ENCODE data around the gene GNB4.

GNB4 gene

DNA sequence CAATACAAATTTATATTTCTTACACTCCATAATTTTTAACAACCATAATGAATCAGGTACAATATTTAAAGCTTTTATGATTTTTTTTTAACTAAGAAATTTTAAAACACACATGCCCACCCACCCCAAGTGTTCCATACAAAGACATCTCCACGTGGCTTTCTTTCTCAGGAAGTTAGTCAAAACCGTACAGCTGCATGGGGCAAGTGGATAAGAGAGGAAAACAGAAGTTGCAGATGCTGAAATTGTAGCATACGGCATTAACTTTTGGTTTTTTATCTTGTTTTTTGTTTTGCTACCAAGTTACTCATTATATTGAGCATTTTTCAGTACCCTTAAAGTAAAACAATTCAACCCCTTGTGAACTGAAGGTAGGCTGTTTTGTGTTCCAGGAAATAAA is 14.8 kb downstream of the GNB4 start:
- no peak for DNase-seq (ENCODE audit: low read depth)

DNA sequence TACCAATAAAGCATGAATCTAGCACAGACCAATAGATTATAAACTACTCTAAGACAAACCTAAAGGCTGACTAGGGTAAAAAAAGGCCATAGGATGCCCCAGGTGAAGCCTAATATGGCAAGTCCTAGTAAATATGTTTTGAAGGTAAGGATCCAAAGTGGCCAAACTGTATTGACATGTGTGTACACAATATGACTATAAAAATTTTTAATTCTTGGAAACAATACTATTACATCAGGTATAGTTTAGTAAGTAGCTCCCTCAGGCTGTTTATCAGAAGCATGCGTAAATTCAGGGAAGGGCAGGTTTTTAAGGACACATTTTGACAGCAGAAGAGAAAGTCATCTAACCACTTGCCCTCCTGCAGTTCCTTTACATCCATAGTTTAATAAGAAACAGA is 18.8 kb downstream of the GNB4 start:
- no peak for DNase-seq (ENCODE audit: low read depth)

DNA sequence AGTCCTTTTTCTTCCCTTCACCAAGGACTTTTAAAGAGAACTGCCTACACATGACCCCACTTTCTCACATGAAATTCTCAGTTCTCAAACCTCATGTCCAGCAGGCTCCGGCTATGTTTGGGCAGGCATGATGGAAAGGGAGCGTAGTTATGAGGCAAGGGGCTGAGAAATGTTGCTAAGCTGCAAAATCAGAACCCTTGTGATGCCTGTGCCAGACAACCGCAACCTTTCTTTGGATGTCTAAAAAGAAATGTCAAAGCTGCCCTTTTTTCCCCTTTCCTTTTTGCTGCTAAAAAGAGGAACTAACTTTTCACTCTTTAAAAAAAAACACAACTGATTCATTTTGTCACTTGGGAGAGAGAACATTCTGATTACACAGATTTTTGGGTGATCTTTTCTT is 19.2 kb downstream of the GNB4 start:
- no peak for DNase-seq (ENCODE audit: low read depth)

DNA sequence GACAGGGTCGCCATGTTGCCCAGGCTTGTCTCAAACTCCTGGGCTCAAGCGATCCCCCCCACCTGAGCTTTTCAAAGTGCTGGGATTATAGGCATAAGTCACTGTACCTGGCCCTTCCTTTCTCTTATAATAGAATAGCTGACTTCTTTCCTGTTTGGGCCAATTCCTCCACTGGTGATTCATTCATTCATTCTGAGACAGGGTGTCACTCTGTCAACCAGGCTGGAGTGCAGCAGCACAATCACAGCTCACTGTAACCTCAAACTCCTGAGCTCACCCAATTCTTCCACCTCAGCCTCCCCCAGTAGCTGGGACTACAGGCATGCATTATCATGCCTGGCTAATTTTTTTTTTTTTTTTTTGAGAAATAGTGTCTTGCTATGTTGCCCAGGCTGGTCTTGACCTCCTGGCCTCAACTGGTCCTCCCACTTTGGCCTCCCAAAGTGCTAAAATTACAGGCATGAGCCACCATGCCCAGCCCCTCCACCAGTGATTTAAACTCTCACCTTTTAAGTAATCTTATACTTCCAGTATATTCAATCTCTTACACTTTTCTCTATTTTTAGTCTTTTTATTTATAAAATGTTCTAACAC is 20.9 kb downstream of the GNB4 start:
- DNase-seq (ENCODE audit: low read depth) = no peak

DNA sequence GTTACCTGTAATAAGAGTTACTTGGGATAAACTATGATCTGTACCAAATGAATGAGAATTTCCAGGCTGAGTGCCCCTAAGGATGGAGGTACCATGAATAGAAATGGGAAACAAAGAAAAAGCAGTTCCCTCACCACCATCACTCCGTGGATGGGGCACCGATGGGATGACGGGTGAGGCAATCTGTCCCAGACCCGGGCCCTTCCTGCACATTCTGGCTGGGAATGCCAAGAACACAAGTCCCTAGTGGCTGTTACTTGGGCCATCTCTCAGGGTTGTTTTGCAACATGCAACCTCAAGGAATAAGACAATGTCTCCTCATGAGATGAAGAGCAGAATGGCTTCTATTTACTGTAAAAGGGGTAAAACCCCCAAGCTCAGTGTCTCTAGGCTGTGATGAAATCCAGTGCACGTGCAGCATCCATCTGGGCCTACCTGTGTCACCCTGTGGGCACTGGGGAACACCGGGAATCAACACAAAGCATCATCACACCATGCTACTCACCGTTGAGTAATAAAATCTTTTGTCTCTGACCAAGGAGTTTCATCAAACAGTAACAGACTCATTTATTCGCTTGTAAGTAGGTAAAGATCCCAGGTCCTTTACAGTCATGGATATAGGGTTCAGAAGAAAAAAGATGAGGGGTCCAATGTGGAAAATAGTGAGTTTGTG is 22.3 kb downstream of the GNB4 start:
- no peak for DNase-seq (ENCODE audit: low read depth)

DNA sequence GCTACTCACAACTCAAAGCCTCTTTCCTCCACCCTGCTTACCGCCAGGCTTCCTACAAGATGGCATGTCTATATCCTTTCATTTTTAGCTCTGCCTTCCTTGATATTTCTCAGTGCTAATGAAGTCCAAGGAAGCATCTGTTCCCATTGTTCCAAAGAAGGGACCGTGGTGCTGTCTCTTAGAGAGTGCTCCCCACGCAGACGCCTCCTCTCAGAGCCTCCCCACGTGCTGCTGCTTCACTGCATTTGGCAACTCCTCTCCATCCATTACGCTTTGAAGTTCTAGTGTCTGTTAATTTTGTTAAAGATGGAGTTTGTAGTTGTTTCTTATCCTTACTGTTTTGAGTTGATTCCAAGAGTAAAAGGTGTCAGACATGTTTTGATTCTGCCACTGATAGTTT is 26.2 kb downstream of the GNB4 start:
- no peak for DNase-seq (ENCODE audit: low read depth)

DNA sequence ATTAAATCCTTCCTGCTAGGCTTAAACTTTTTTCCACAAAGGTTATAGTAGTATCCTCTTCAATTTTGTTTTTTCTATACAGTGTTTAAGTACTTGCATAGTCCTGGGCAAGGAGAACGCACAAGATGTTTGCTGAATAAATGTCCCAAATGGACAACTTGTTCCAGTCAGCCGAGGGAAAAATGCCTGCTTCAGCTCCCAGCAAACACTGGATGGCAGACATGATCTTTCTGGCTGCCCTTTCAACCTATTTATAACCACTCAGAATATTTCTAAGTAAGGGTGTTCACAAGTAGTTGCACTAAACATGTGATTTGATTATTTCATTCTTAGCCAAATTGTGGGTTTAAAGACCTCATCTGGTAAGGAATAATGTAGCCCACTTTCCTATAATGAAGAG is 29.8 kb downstream of the GNB4 start:
- DNase-seq (ENCODE audit: low read depth) = no peak

DNA sequence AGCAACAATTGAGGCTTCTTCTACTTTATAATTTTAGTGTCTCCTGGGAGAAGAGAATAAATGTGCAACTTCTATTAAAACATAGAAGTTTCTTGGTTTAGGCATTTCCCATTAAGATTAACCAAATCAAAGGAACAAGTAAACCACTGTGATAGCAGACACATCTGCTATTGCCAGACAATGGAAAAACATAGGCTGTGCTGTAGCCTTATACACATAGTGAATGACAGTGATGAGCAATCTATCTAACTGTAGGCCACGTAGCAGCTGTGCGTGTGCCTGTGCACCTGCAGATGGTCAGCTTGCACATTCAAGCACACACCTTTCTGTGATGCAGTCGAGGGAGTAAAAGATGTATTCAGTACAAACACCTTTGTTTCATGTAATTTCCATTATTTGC is 32.7 kb downstream of the GNB4 start:
- DNase-seq (ENCODE audit: low read depth) = no peak

DNA sequence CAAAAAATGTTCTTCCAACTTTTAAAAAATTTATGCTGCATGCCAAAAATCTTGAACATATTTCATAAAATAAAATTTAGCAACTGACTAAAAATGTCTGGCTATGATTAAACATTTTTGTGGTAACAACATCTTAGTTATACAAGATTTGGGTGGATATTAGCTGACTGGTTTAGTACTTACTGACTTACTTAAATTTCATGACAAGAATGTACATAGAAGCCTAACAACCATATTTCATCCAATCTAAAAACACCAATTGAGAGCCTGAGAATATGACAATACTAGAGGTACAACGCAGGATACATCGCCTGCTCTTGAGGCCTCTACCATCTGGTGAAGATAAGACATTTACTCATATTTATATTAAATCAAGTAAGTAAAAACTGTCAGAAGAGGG is 34.6 kb downstream of the GNB4 start:
- DNase-seq (ENCODE audit: low read depth) = no peak

DNA sequence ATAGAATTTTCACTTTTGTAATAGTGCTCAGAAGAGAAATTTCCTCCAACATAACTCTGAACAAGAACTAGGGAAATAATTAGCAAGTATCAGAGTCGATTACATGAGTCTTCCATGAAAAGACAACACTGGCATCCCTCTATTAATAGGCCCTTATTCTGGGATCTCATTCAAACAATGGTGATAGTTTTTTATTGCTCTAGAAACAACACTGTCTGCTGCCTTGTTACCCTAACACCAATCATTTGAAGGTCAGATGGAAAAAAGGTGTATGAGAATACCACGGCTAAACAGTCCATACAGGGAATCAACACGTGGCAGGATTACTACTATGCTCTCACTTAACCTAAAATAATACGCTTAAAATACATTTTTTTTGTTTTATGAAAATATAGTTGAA is 35.9 kb downstream of the GNB4 start:
- no peak for DNase-seq (ENCODE audit: low read depth)

DNA sequence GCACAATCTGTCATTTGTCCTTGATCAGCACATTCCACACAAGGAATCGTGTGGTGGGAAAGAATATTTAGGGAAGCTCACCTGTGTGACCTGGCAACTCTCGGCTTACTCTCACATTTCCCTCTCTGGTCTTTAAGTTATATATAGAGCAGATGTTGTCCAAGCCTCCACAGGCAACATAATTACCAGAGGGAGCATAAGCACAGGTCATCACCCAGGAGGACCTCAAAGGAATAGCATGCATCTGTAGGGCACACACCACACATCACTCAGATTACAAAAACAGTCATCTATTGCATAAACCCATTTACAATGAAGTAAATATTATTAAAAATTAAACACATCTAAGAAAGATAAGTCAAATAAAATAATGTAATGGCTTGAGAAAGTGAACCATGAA is 36.5 kb downstream of the GNB4 start:
- no peak for DNase-seq (ENCODE audit: low read depth)

DNA sequence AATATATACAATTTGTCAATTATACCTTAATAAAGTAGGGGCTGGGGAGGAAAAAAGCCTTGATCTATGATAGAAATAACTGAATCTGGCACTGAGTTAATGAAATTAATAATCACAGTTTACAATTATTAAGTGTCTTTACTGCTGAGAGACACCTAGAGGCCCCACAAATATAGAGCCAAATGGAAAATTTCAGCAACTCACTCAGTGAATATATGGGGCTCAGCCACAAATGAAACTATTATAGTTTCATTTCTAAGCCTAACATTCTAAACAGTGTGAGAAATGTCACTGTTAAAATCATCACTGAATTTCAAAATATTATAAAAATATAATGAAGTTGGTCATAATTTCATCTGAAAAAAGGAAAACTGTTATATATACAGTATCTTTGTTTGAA is 40.3 kb downstream of the GNB4 start:
- no peak for DNase-seq (ENCODE audit: low read depth)

DNA sequence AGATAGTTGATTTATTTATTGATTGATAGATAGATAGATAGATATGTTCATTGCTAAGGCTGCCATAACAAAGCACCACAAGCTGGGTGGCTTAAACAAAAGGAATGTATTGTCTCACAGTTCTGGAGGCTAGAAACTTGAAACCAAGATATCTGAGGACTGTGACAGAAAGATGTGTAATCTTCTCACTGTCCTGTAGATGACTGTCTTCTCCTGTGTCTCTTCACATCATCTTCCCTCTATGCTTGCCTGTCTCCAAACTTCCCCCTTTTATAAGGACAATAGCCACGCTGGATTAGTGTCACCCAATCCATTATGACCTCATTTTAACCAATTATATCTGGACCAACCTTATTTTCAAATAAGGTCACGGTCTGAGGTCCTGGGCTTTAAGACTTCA is 40.9 kb downstream of the GNB4 start:
- DNase-seq (ENCODE audit: low read depth) = no peak

DNA sequence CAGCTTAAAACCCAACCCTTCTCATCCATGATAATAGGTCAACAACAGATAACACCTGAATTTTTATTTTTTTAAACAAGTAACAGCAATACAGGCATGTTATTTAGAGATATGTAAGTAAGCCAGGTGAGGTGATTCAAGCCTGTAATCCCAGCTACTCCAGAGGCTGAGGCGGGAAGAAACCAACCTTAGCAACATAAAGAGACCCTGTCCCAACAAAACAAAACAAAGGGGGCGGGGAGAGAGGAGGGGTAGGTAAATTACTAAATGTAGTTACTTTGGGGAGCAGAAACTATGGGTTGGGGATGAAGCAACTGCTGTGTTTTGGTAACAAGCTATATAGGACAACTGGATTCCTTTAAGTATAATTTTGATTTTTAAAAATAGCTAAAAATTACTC is 47.0 kb downstream of the GNB4 start:
- DNase-seq (ENCODE audit: low read depth) = no peak

DNA sequence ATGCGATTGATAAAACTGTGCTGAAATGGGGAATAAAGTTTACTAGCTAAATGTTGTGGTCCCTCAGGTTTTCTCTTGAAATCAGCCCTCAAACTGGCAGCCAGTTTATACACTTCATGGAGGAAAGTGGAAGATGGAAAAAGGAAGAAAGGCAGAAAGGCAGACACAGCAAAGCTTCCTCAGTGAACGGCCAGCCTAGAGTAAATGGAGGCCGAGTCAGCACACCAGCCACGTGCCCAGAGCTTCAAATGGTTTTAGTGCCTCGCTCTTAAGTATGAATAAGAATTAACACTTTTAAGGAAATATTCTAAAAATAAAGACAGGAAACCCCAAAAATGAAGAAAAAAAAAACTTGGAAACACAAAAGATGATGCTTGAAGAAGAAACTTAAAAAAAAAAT is 48.3 kb downstream of the GNB4 start:
- DNase-seq (ENCODE audit: low read depth) = no peak

DNA sequence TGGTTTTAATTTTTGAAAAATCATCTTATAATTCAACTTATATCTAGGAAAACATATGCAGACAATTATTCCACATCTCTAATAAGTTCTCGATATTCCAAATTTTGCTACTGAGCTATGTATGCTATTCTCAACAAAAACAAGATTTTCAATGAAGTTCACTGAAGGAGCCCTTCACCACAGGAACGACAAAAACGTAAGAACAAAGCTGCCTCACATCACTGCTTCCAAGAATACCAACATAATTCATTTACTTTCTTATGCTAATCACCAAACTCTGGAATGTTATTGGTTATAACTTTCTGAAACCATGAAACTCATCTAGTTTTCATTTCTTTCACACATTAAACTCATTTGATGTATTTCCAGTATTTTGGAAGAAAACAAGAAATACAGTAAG is 49.7 kb downstream of the GNB4 start:
- DNase-seq (ENCODE audit: low read depth) = no peak

DNA sequence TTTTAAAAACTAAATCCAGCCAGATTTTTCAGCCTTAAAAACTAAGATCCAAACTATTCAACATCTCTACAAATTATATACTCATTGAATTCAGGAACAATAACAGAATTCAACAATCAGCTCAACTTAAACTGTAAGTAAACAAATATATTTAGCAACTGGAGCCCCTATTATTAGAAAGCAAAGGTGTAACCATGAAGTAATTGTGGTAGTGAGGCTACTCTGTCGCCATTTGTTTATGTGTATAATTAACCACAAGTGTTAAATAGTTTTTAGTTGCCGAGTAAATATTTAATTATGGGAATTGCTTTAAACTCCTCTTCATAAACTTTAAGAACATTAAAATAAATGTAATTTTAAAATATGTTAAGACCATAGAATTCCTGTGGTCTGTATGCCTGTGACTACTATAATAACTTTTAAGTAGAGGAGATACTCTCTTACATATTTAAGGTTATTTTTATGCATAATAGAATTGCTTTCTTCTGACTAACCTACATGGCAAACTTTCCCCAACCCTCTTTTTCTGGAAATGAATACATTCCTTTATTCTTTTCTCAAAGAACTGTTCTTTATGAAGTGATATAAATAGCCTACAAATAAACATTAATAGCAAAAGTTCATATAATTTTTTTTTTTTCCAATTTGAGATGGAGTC is 52.6 kb downstream of the GNB4 start:
- no peak for DNase-seq (ENCODE audit: low read depth)

DNA sequence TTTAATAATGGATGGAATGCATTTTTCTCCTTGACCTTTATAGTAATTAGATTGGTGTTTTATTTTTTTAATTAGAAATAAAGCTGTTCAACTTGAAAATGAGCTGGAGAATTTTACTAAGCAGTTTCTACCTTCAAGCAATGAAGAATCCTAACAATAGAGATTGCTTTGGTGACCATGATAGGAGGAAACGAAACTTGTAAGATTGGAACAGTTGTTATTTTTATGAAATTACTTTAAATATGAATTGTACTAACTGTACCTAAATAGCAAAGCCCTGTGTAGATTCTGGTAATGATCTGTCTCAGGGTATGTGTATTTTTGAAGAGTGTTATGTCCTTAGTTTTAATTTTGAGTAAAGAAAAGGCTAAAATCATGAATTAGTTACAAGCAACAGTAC is 59.4 kb downstream of the GNB4 start:
- no peak for DNase-seq (ENCODE audit: low read depth)

DNA sequence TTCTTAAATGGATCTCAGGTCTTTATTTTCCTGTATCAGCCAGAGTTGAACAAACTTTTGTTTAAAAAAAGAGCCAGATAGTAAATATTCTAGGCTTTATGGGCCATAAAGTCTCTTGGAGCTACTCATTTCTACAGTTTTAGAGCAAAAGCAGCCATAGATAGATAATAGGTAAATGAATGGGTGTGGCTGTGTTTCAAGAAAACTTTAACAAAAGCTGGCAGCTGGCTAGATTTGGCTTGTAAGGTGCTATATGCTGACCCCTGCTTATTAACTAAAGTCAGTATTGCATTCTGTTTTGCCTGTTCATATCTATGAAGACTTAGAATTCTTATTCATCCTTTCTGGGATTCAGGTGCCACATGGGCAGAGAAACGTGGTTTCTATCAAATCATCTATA is 74.8 kb downstream of the GNB4 start:
- no peak for DNase-seq (ENCODE audit: low read depth)

DNA sequence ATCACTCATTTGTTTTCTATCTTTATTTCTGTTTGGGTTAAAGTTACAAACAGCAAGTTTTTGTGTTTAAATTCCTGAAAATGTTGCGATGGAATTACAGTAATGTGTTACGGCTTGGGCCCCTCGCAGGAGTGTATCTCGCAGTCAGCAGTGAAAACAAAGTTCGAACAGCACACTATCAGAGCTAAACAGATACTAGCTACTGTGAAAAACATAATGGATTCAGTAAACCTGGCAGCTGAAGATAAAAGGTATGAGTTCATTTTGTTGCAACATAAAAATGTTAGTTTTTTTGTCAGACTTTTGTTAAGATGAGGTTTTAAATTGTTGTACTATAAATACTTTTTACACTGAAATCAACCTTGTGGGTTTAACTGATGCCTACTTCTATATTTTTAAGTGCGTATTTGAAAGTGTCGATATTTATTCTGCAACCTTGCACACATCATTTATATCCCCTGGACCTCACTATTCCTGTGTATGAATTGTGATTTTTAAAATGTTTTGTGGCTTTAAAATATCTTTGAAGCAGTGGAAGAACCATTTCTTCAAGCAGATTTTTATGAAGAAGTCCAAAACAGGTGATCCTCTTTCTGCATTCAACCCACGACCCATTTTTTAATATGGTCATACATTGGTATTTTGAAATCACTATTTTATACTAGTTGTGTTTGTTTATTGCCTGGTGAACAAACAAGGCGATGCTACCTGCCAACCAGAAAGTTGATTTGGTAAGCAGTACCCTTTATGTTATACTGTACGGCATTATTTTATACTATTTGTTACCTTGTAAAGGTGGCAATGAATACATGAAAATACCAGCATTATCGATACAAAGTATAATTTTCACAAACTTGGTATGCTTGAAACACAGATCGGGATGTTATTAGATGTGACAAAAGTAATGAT is 75.9 kb downstream of the GNB4 start:
- DNase-seq (ENCODE audit: low read depth) = no peak

DNA sequence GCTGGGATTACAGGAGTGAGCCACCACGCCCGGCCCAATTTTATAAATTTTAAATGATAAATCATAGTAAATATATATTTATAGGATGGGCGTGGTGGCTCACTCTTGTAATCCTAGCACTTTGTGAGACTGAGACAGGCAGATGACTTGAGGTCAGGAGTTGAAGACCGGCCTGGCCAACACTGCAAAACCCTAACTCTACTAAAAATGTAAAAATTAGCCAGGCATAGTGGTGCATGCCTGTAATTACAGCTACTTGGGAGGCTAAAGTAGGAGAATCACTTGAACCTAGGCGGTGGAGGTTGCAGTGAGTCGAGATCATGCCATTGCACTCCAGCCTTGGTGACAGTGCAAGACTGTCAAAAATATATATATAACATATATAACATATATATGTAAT is 77.3 kb downstream of the GNB4 start:
- DNase-seq (ENCODE audit: low read depth) = no peak

DNA sequence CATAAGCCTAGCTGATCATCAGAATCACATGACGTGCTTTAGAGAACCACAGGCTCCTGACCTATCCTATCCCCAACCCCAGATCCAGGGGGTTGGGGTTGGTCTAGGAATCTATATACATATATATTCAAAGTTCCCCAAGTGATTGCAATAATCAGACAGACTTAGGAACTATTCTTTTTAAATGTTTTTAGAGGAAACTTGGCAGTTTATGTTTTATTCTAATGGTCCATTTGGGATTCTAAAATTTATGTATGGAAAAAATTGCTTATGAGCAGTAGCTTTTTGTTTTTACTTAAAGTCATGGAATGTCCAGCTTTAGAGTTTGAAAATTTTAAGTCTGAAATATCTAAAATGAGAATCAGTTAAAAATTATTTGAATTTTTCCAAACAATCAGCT is 81.6 kb downstream of the GNB4 start:
- no peak for DNase-seq (ENCODE audit: low read depth)

DNA sequence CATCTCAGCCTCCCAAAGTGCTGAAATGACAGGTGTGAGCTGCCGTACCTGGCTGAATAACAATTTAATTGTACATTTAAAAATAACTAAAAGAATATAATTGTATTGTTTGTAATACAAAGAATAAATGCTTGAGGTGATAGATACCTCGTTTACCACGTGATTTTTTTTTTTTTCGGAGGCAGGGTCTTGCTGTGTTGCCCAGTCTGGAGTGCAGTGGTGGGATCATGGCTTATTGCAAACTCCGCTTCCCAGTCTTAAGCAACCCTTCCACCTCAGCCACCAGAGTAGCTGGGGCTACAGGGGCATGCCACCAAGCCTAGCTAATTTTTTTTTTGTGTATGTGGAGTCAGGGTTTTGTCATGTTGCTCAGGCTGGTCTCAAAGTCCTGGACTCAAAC is 87.9 kb downstream of the GNB4 start:
- DNase-seq (ENCODE audit: low read depth) = no peak

All from stimulated activated CD8-positive, alpha-beta memory T cell treated with anti-CD3 and anti-CD28 coated beads, Interleukin-15, amount 100 ng/mL, for 1 hour (primary cell).